AG04450 (cell line): ENCODE results near the gene PLOD2. TPM values are rescaled to one million over a fixed set of nuclear protein-coding genes. Genes with fewer than 3 reads are reported as not detected.

Experiments
- CTCF ChIA-PET: fragments of 300-600, 350-600 bp; formaldehyde crosslinking; extraction: SDS; loops from one replicate; lab custom pipeline; 2022; ENCODE audit warnings: antibody characterized with exemption, inconsistent platforms; lab: Charles Lee
- POLR2A ChIA-PET: fragments of 350-600 bp; formaldehyde crosslinking; extraction: SDS; loops from one replicate; lab custom pipeline; 2021; ENCODE audit warnings: antibody characterized with exemption, inconsistent platforms; lab: Yijun Ruan, JAX
- DNase-seq: peaks from one replicate; pipeline ENCODE4 v3.0.0-alpha.2; 2011; ENCODE audit warnings: low read depth, low spot score
- H3K27ac ChIP-seq: one replicate; pipeline ENCODE4 v1.5.1; 2012; ENCODE audit warnings: low read depth, low read length, control low read depth
- H3K27me3 ChIP-seq: one replicate; pipeline ENCODE4 v1.6.0; 2012; ENCODE audit warnings: low read length; ENCODE audit not compliant: control insufficient read depth, insufficient read depth
- H3K4me3 ChIP-seq: 2 replicates; pipeline ENCODE4 v1.5.1; 2011; ENCODE audit warnings: mild to moderate bottlenecking, low read depth, low read length, control low read depth
- H3K9me3 ChIP-seq: 2 replicates; pipeline ENCODE4 v1.5.1; 2012; ENCODE audit warnings: low read length; ENCODE audit not compliant: control insufficient read depth, insufficient read depth
- CTCF ChIP-seq: IDR thresholded peaks from 2 replicates; pipeline ENCODE4 v1.5.1; 2011; ENCODE audit warnings: low read depth, low read length, control low read depth, inconsistent platforms
- polyA plus RNA-seq: library from polyadenylated mRNA; depleted of rRNA; stranded (reverse); fragments of >200 nt; gene quantifications from 2 replicates; pipeline ENCODE4 v1.2.3, GENCODE V29; 2011

Gene PLOD2
- polyA plus RNA-seq, 1 experiment = 88.9 TPM

DNA sequence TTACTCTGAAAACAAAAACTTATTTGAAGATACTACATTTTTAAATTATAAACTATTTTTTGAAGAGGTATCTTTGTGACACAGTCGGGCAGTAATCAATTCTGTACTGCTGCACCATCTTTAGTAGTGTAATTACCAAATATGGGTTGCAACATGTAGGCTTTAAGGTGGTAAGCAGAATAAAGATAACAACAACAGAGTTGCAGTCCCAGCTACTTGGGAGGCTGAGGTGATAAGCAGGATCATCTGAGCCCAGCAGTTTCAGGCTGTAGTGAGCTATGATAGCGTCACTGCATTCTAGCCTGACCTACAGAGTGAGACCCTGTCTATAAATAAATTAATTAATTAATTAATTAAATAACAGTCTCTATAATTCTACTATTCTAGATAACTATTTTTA is 6.0 kb downstream of the PLOD2 start:
- no peak for TF ChIP-seq CTCF
- Histone ChIP-seq H3K4me3 (no peak overlapping the region), H3K27me3 (no peaks in the 10 kb centered on the region), H3K9me3 (no peaks in the 10 kb centered on the region), H3K27ac (no peak overlapping the region)
- ChIA-PET POLR2A (interaction anchor here (0.7 kb wide), 1 partner anchor 15 kb away, joined by 5 read pairs; no protein-coding TSS in a partner anchor), CTCF (interaction anchor here (0.8 kb wide), 1 partner anchor 13 kb away, joined by 3 read pairs; no protein-coding TSS in a partner anchor)
- DNase-seq = no peak

GRCh38 chr3:146154316-146154715 is 6.7 kb downstream of the PLOD2 start:
- POLR2A ChIA-PET = no interaction called here
- TF ChIP-seq CTCF = no peak
- Histone ChIP-seq H3K9me3 (no peaks in the 10 kb centered on the region), H3K4me3 (no peak overlapping the region), H3K27ac (no peak overlapping the region), H3K27me3 (no peaks in the 10 kb centered on the region)
- CTCF ChIA-PET = no interaction called here
- no peak for DNase-seq

DNA sequence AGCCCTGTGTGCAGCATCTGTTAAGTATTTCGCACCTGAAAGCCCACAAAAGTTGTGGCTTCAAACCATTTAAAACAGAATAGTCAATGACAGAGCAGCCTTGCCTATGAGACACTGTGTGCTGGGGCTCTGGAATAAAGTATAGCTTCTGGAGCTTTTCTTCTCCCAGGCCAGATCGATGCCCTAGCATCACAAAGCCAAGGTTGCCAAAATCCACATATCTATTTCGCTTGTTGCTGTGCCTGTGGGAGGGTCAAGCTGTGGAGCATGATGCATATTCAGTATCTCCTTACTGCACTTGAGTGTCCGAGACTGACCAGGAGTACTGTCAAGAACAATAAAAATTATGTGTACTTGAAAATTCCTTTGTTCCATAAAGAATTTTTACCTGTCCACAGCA is 7.6 kb downstream of the PLOD2 start:
- H3K27ac ChIP-seq = no peak overlapping the region
- ChIA-PET CTCF (interaction anchor here (0.5 to 1.0 kb wide), 3 partner anchors 8 to 1545 kb away, joined by 3 to 4 read pairs (median 3); no protein-coding TSS in a partner anchor), POLR2A (no interaction called here)
- no peak for DNase-seq
- TF ChIP-seq CTCF = no peak
- H3K9me3 ChIP-seq = no peaks in the 10 kb centered on the region
- no peaks in the 10 kb centered on the region for H3K27me3 ChIP-seq
- no peak overlapping the region for H3K4me3 ChIP-seq

- no peak for DNase-seq
- no peak overlapping the region for H3K4me3 ChIP-seq
- no peaks in the 10 kb centered on the region for H3K27me3 ChIP-seq
- no peak for TF ChIP-seq CTCF
- ChIA-PET CTCF (interaction anchor here (1.0 kb wide), 2 partner anchors 9 to 37 kb away, joined by 3 read pairs; no protein-coding TSS in a partner anchor), POLR2A (no interaction called here)
- H3K27ac ChIP-seq = no peak overlapping the region
- no peaks in the 10 kb centered on the region for H3K9me3 ChIP-seq
Measured at GRCh38 chr3:146152834-146153233, 8.2 kb downstream of the PLOD2 start.

DNA sequence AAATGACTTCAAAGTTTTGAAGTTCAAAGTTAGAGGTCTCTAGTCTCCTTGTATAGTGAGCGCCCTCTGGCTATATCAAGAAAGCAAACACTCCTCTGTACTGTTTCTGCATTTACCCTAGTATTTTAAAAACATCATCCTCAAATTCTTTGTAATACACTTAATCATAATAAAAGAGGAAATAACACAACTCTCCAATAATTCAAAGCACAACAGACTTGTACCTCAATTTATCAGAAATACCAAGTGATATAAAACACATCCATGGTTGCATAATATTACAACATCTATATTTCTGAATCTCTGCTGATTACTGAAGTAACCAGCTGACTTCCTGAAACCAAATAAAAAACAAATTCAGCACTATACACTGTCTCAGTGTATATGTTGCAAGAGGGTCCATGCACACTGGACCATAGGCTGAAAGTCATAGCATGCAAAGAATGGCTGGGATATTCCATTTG is 12.5 kb downstream of the PLOD2 start:
- Histone ChIP-seq H3K27me3 (no peaks in the 10 kb centered on the region), H3K9me3 (no peaks in the 10 kb centered on the region), H3K4me3 (no peak overlapping the region), H3K27ac (no peak overlapping the region)
- POLR2A ChIA-PET = no interaction called here
- CTCF ChIA-PET = interaction anchor here (1.5 kb wide), 1 partner anchor 17 kb away, joined by 4 read pairs; no protein-coding TSS in a partner anchor
- TF ChIP-seq CTCF = peak; percentile 51
- no peak for DNase-seq
